ENCODE results near the gene CCDC43. TPM values are rescaled to one million over a fixed set of nuclear protein-coding genes. Genes with fewer than 3 reads are reported as not detected.

Gene CCDC43
- total and polyA plus RNA-seq, 2 of the 13 experiments (the other 11 are each of a cell fraction or from before 2014, with no cell fraction given), result 17.5 to 94.8 TPM

GRCh38 chr17:44666006-44666405 lies 23.6 kb downstream of the CCDC43 start:
- FAIRE-seq, result no peak
- Histone ChIP-seq H3K4me2 (ENCODE audit: low read depth, low read length) (no peak overlapping the region), H3K9ac (ENCODE audit: insufficient read depth, low read depth, low read length) (no peak overlapping the region), H3K79me2 (ENCODE audit: insufficient read depth, low read length) (no peaks in the 10 kb centered on the region), H3K4me3 (replicated peaks in 1 of 3; ENCODE audit: insufficient read depth in 1 of 3, low read depth in 2 of 3, low read length in 3 of 3) (no peak overlapping the region), H3K27me3 (ENCODE audit: control insufficient read depth in 1 of 2, insufficient read depth in 2 of 2, low read length in 2 of 2) (no peaks in the 10 kb centered on the region), H3K36me3 (replicated peaks in 1 of 2; ENCODE audit: control insufficient read depth in 1 of 2, insufficient read depth in 2 of 2, low read length in 2 of 2) (no peaks in the 10 kb centered on the region), H3K9me3 (ENCODE audit: low read length) (no peaks in the 10 kb centered on the region), H2AFZ (ENCODE audit: low read length) (no peak overlapping the region), H4K20me1 (ENCODE audit: insufficient read depth, low read length) (no peaks in the 10 kb centered on the region), H3K4me1 (ENCODE audit: insufficient read depth, low read length) (no peaks in the 10 kb centered on the region), H3K27ac (ENCODE audit: extremely low read length, insufficient read depth, low read length) (no peak overlapping the region)
- no peak for TF ChIP-seq SNAPC5 (CRISPR knock-in tag; IDR thresholded peaks at IDR 0.05; ENCODE audit: borderline replicate concordance)
- TF ChIP-seq RBFOX2 (IDR thresholded peaks at IDR 0.05; ENCODE audit: low read depth, low read length), result no peak
- TF ChIP-seq ZNF337 (CRISPR knock-in tag; IDR thresholded peaks at IDR 0.05; ENCODE audit: borderline replicate concordance, low read depth), result no peak
- TF ChIP-seq ZNF10 (CRISPR knock-in tag; IDR thresholded peaks at IDR 0.05; ENCODE audit: borderline replicate concordance, low read depth), result no peak
- TF ChIP-seq EEA1 (CRISPR knock-in tag; IDR thresholded peaks at IDR 0.05; ENCODE audit: borderline replicate concordance), result no peak
- TF ChIP-seq ATF3 (CRISPR knock-in tag; IDR thresholded peaks at IDR 0.05), result no peak
- CTCF ChIA-PET (ENCODE audit: low intra/inter-chr PET ratio, low total read pairs), result no interaction called here
- POLR2A ChIA-PET, result no interaction called here
- in situ Hi-C loops (cut with HindIII; ENCODE audit: extremely low pct_ligation_motif_present, low pct_unique_long_range_greater_than_20kb), result no loop called here
- no peak for DNase-seq (ENCODE audit: low spot score)
- 81% methylated on average over 1 of the region's 1 CpG for WGBS (ENCODE audit: low lambda C conversion rate)
- no TSS peak for BruUV-seq (replicated peaks)
- ATAC-seq, result no peak
- intact Hi-C loops (cut with micrococcal nuclease; ENCODE audit: unreplicated experiment), result no loop called here

GRCh38 chr17:44664867-44665266 lies 24.7 kb downstream of the CCDC43 start:
- FAIRE-seq, result no peak

More at GRCh38 chr17:44664867-44665266, 24.7 kb downstream of the CCDC43 start:
- H3K9ac ChIP-seq (ENCODE audit: insufficient read depth, low read depth, low read length), result no peak overlapping the region
- 39% methylated on average over 1 of the region's 1 CpG for WGBS (ENCODE audit: low lambda C conversion rate)
- H2AFZ ChIP-seq (ENCODE audit: low read length), result no peak overlapping the region
- H4K20me1 ChIP-seq (ENCODE audit: insufficient read depth, low read length), result no peaks in the 10 kb centered on the region
- BruUV-seq (replicated peaks), result no TSS peak
- no peaks in the 10 kb centered on the region for H3K36me3 ChIP-seq (replicated peaks in 1 of 2; ENCODE audit: control insufficient read depth in 1 of 2, insufficient read depth in 2 of 2, low read length in 2 of 2)
- no peak for DNase-seq (ENCODE audit: low spot score)
- H3K4me2 ChIP-seq (ENCODE audit: low read depth, low read length), result no peak overlapping the region
- ChIA-PET POLR2A (no interaction called here), CTCF (ENCODE audit: low intra/inter-chr PET ratio, low total read pairs) (no interaction called here)
- H3K9me3 ChIP-seq (ENCODE audit: low read length), result no peaks in the 10 kb centered on the region
- H3K79me2 ChIP-seq (ENCODE audit: insufficient read depth, low read length), result no peaks in the 10 kb centered on the region
- H3K4me3 ChIP-seq (replicated peaks in 1 of 3; ENCODE audit: insufficient read depth in 1 of 3, low read depth in 2 of 3, low read length in 3 of 3), result no peak overlapping the region
- H3K27ac ChIP-seq (ENCODE audit: extremely low read length, insufficient read depth, low read length), result no peak overlapping the region
- in situ Hi-C loops (cut with HindIII; ENCODE audit: extremely low pct_ligation_motif_present, low pct_unique_long_range_greater_than_20kb) (no loop called here), intact Hi-C loops (cut with micrococcal nuclease; ENCODE audit: unreplicated experiment) (no loop called here)
- ATAC-seq, result no peak
- no peaks in the 10 kb centered on the region for H3K27me3 ChIP-seq (ENCODE audit: control insufficient read depth in 1 of 2, insufficient read depth in 2 of 2, low read length in 2 of 2)
- TF ChIP-seq ZHX2 (IDR thresholded peaks at IDR 0.05; ENCODE audit: low read depth) (no peak), ZHX2 (CRISPR knock-in tag; IDR thresholded peaks at IDR 0.05; ENCODE audit: borderline replicate concordance) (no peak), CREB1 (IDR thresholded peaks at IDR 0.05) (peak; percentile 78), CREB1 (CRISPR knock-in tag; IDR thresholded peaks at IDR 0.05) (no peak)
- no peaks in the 10 kb centered on the region for H3K4me1 ChIP-seq (ENCODE audit: insufficient read depth, low read length)
